Thyroid gland (tissue), 4 donors: ENCODE measurements around the gene ZKSCAN1. TPM values are rescaled to one million over a fixed set of nuclear protein-coding genes. Genes with fewer than 3 reads are reported as not detected.
A peak's percentile ranks its signal among the peaks of the same experiment; 100 is the strongest.
"Not testable (repeated sequence)": the region's sequence is repeated elsewhere in the genome, so short reads cannot be mapped to it uniquely, and the experiment has no call there.

ENCODE experiments used
- DNase-seq, 2 donors: peaks; one replicate each; pipeline ENCODE4 v3.0.0-alpha.2; 2019
- H3K27ac ChIP-seq, 3 donors: fragments of 200-600 bp; sonication (generic); 1 replicate in 2 of 3; 2 replicates in 1 of 3; pipeline ENCODE4 v1.5.1; 2016 to 2019; ENCODE audit warnings: mild to moderate bottlenecking in 1 of 3, moderate library complexity in 1 of 3
- H3K27me3 ChIP-seq: fragments of 200-600 bp; sonication (generic); one replicate; pipeline ENCODE4 v1.5.1; 2019
- H3K36me3 ChIP-seq, 2 donors: fragments of 200-600 bp; sonication (generic); one replicate each; pipeline ENCODE4 v1.5.1; 2016 to 2019
- H3K4me1 ChIP-seq, 2 donors: fragments of 200-600 bp; sonication (generic); one replicate each; pipeline ENCODE4 v1.5.1; 2017 to 2019
- H3K4me3 ChIP-seq, 3 donors: fragments of 200-600 bp; sonication (generic); replicated peaks in 1 of 3; 1 replicate in 2 of 3; 2 replicates in 1 of 3; pipeline ENCODE4 v1.5.1; 2016; ENCODE audit warnings: mild to moderate bottlenecking in 1 of 3
- H3K9me3 ChIP-seq: fragments of 200-600 bp; sonication (generic); one replicate; pipeline ENCODE4 v1.5.1; 2017
- POLR2A ChIP-seq, 2 donors: fragments of 450-650 bp; IDR thresholded peaks; one replicate each; pipeline ENCODE4 v1.6.1; 2017; ENCODE audit warnings: antibody characterized with exemption in 2 of 2, mild to moderate bottlenecking in 2 of 2, moderate library complexity in 1 of 2
- WGBS, 2 donors: methylation state at CpG; one replicate each; pipeline ENCODE4 v1.1.5; 2017; 5-methylcytosine and 5-hydroxymethylcytosine counted together
- intact Hi-C: fragments of 100-400 bp; cut with DNase I; formaldehyde crosslinking; loops from one replicate; pipeline ENCODE4 v1.15.1; 2023
- total RNA-seq, 4 donors: library from RNA; depleted of rRNA; stranded (reverse); fragments of >200 nt; gene quantifications; one replicate each; pipeline ENCODE4 v1.2.3, GENCODE V29; 2016
- TF ChIP-seq, protein P1 (sequence below), 6 experiments: fragments of 200-600 bp in 3 of 6; fragments of 450-650 bp in 3 of 6; sonication (generic) in 3 of 6; IDR thresholded peaks; one replicate each; pipeline ENCODE4 v1.5.1; 2016 to 2019; ENCODE audit warnings: antibody characterized with exemption in 6 of 6, mild to moderate bottlenecking in 2 of 6, inconsistent platforms in 1 of 6, moderate library complexity in 1 of 6

The ZKSCAN1 gene
- total RNA-seq, 4 donors from 2014 or later, result 34.0 to 41.4 (median 35.3) TPM

GRCh38 chr7:99975782-99976521, 39.4 kb upstream of the ZKSCAN1 start, which contains the start of gene AZGP1:
TSS of gene AZGP1 (minus strand) at chr7:99976031. CDS start at chr7:99976020, 11 bp downstream.
- H3K9me3 ChIP-seq, result no peaks in the 10 kb centered on the region
- no peaks in the 10 kb centered on the region for H3K36me3 ChIP-seq
- no peak for TF ChIP-seq POLR2A (IDR thresholded peaks at IDR 0.05)
- TF ChIP-seq, protein P1, sequence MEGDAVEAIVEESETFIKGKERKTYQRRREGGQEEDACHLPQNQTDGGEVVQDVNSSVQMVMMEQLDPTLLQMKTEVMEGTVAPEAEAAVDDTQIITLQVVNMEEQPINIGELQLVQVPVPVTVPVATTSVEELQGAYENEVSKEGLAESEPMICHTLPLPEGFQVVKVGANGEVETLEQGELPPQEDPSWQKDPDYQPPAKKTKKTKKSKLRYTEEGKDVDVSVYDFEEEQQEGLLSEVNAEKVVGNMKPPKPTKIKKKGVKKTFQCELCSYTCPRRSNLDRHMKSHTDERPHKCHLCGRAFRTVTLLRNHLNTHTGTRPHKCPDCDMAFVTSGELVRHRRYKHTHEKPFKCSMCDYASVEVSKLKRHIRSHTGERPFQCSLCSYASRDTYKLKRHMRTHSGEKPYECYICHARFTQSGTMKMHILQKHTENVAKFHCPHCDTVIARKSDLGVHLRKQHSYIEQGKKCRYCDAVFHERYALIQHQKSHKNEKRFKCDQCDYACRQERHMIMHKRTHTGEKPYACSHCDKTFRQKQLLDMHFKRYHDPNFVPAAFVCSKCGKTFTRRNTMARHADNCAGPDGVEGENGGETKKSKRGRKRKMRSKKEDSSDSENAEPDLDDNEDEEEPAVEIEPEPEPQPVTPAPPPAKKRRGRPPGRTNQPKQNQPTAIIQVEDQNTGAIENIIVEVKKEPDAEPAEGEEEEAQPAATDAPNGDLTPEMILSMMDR (IDR thresholded peaks at IDR 0.05), result no peak
- no peaks in the 10 kb centered on the region for H3K4me1 ChIP-seq
- no peaks in the 10 kb centered on the region for H3K27me3 ChIP-seq
- DNase-seq, result no peak
- 74 to 85% methylated on average over 5 of the region's 5 CpGs for WGBS, 2 donors
- H3K4me3 ChIP-seq, result no peak within 1 kb of the TSS
- no peak within 1 kb of the TSS for H3K27ac ChIP-seq
- intact Hi-C loops, result loop anchor here (5.0 kb wide), 2 partner anchors 54 to 156 kb away; no protein-coding TSS in a partner anchor

DNA sequence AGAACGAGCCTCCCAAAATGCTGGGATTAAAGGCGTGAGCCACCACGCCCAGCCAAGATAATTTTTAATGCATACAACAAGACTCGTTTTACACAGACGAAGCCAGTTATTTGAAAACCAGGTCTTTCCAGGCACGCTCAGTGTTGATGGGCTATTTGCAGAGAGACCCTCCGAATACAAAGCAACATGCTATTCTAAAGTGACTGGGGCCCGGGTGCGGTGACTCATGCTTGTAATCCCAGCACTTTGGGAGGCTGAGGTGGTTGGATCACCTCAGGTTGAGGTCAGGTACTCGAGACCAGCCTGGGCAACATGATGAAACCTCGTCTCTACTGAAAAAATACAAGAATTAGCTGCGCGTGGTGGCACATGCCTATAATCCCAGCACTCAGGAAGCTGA, 38.8 kb upstream of the ZKSCAN1 start:
- intact Hi-C loops, result loop anchor here (5.0 kb wide), 2 partner anchors 54 to 156 kb away; no protein-coding TSS in a partner anchor
- Histone ChIP-seq H3K36me3 (no peaks in the 10 kb centered on the region), H3K27me3 (no peaks in the 10 kb centered on the region), H3K4me1 (no peaks in the 10 kb centered on the region), H3K9me3 (no peaks in the 10 kb centered on the region), H3K4me3 (no peak overlapping the region), H3K27ac (no peak overlapping the region)
- no peak for DNase-seq
- TF ChIP-seq POLR2A (IDR thresholded peaks at IDR 0.05), result no peak
- TF ChIP-seq, protein P1 (IDR thresholded peaks at IDR 0.05), result no peak
- WGBS, 2 donors, result 80 to 82% methylated on average over 13 of the region's 13 CpGs

- not testable (repeated sequence) for H3K9me3 ChIP-seq, H3K27me3 ChIP-seq, H3K27ac ChIP-seq, H3K36me3 ChIP-seq, H3K4me1 ChIP-seq, H3K4me3 ChIP-seq
- DNase-seq, result peak; percentile 54
- TF ChIP-seq, protein P1 (IDR thresholded peaks at IDR 0.05), result peak; percentile 21 to 72 (median 62)
- intact Hi-C loops, result loop anchor here (5.0 kb wide), 2 partner anchors 58 to 152 kb away; no protein-coding TSS in a partner anchor
- 20 to 22% methylated on average over 7 of the region's 10 CpGs for whole genome bisulfite sequencing, 2 donors
Measured at GRCh38 chr7:99979814-99980225, 35.6 kb upstream of the ZKSCAN1 start.

DNA sequence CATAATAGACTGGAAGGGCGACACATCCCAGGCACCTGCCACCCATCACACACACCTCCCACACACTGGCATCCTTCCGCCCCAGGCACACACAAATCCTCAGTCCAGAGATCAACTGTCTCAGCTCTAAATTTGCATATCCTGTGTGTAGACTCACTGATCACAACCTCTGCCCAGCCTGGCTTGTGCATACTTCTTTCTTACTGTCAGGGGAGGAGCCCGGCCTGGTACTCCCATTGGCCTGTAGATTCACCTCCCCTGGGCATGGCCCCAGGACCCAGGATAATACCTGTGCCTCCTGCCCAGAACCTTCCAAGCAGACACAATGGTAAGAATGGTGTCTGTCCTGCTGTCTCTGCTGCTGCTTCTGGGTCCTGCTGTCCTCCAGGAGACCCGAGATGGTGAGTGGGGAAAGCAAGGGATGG, 34.9 kb upstream of the ZKSCAN1 start:
- H3K36me3 ChIP-seq, H3K27ac ChIP-seq, H3K4me1 ChIP-seq, H3K9me3 ChIP-seq, DNase-seq, intact Hi-C loops, H3K4me3 ChIP-seq, H3K27me3 ChIP-seq: not testable (repeated sequence)
- 66 to 73% methylated on average over 4 of the region's 4 CpGs for WGBS, 2 donors

- H3K27me3 ChIP-seq, intact Hi-C loops, H3K9me3 ChIP-seq, H3K27ac ChIP-seq, DNase-seq, H3K4me3 ChIP-seq, H3K36me3 ChIP-seq, H3K4me1 ChIP-seq: not testable (repeated sequence)
- 74 to 77% methylated on average over 7 of the region's 7 CpGs for WGBS, 2 donors
Measured at GRCh38 chr7:99981066-99981465, 34.3 kb upstream of the ZKSCAN1 start.

DNA sequence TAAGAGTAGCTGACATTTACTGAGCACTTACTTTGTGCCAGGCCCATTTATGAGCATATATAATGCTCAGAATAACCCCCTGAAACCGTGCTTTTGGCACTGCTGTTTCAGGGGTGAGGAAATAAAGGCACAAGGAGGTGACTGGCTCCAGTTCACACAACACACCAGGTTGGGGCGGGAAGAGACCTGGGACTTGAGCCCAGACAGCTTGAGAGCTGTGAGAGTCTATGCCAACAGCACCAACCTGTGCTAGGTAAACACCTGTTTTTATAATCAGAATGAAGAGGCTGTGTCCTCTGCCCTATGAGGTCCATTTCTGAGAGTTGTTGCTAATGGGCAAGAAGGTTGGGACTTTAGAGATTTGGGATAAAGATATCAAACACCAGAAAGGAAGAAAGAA, 30.8 kb upstream of the ZKSCAN1 start:
- intact Hi-C loops, result no loop called here
- Histone ChIP-seq H3K36me3 (no peaks in the 10 kb centered on the region), H3K4me1 (no peaks in the 10 kb centered on the region), H3K9me3 (no peaks in the 10 kb centered on the region), H3K27ac (no peak overlapping the region), H3K27me3 (no peaks in the 10 kb centered on the region), H3K4me3 (no peak overlapping the region)
- WGBS, 2 donors, result 20 to 38% methylated on average over 2 of the region's 2 CpGs
- peak; percentile 22 to 40 for DNase-seq
- TF ChIP-seq POLR2A (IDR thresholded peaks at IDR 0.05), result no peak
- TF ChIP-seq, protein P1 (IDR thresholded peaks at IDR 0.05), result no peak

- H3K9me3 ChIP-seq, H3K36me3 ChIP-seq, H3K4me1 ChIP-seq, intact Hi-C loops, DNase-seq, H3K4me3 ChIP-seq, H3K27me3 ChIP-seq, H3K27ac ChIP-seq: not testable (repeated sequence)
- WGBS, 2 donors, result 79 to 82% methylated on average over 13 to 14 of the region's 14 CpGs
Measured at GRCh38 chr7:99987306-99987705, 28.1 kb upstream of the ZKSCAN1 start.
